Measurements from ENCODE around the gene RASD1. TPM values are rescaled to one million over a fixed set of nuclear protein-coding genes. Genes with fewer than 3 reads are reported as not detected.
"Not testable (repeated sequence)": the region's sequence is repeated elsewhere in the genome, so short reads cannot be mapped to it uniquely, and the experiment has no call there.

The RASD1 gene
- total RNA-seq, 1 experiment from 2014 or later, result 1.3 TPM

GRCh38 chr17:17469996-17470395 is 26.2 kb downstream of the RASD1 start:
- H3K9me3 ChIP-seq (replicated peaks), result no peaks in the 10 kb centered on the region
- DNase-seq (ENCODE audit: low read depth in 1 of 2, low spot score in 2 of 2), result no peak
- H3K36me3 ChIP-seq, result no peaks in the 10 kb centered on the region
- no peak overlapping the region for H3K27ac ChIP-seq
- no peak overlapping the region for H3K4me3 ChIP-seq
- 0 out of 2 replicates have a peak, but pooled peaks cover 4% of the 10 kb centered on the region for H3K27me3 ChIP-seq (replicated peaks)
- H3K4me1 ChIP-seq (replicated peaks), result no peaks in the 10 kb centered on the region

GRCh38 chr17:17469358-17469757 is 26.8 kb downstream of the RASD1 start:
- Histone ChIP-seq H3K9me3 (replicated peaks) (no peaks in the 10 kb centered on the region), H3K27ac (no peak overlapping the region), H3K4me1 (replicated peaks) (no peaks in the 10 kb centered on the region), H3K27me3 (replicated peaks) (0 out of 2 replicates have a peak, but pooled peaks cover 8% of the 10 kb centered on the region), H3K4me3 (no peak overlapping the region), H3K36me3 (no peaks in the 10 kb centered on the region)
- DNase-seq (ENCODE audit: low read depth in 1 of 2, low spot score in 2 of 2), result no peak

GRCh38 chr17:17468217-17469010 is 27.8 kb downstream of the RASD1 start:
- Histone ChIP-seq H3K27me3 (replicated peaks) (0 out of 2 replicates have a peak, but pooled peaks cover 8% of the 10 kb centered on the region), H3K36me3 (no peaks in the 10 kb centered on the region), H3K4me3 (no peak overlapping the region), H3K9me3 (replicated peaks) (no peaks in the 10 kb centered on the region), H3K4me1 (replicated peaks) (no peaks in the 10 kb centered on the region), H3K27ac (no peak overlapping the region)
- DNase-seq (ENCODE audit: low read depth in 1 of 2, low spot score in 2 of 2), result no peak

GRCh38 chr17:17467720-17468119 is 28.5 kb downstream of the RASD1 start:
- Histone ChIP-seq H3K27me3 (replicated peaks) (0 out of 2 replicates have a peak, but pooled peaks cover 8% of the 10 kb centered on the region), H3K9me3 (replicated peaks) (no peaks in the 10 kb centered on the region), H3K36me3 (no peaks in the 10 kb centered on the region), H3K4me3 (no peak overlapping the region), H3K27ac (no peak overlapping the region), H3K4me1 (replicated peaks) (no peaks in the 10 kb centered on the region)
- DNase-seq (ENCODE audit: low read depth in 1 of 2, low spot score in 2 of 2), result no peak

GRCh38 chr17:17467016-17467415 is 29.2 kb downstream of the RASD1 start:
- Histone ChIP-seq H3K9me3 (replicated peaks) (no peaks in the 10 kb centered on the region), H3K4me3 (no peak overlapping the region), H3K27me3 (replicated peaks) (0 out of 2 replicates have a peak, but pooled peaks cover 6% of the 10 kb centered on the region), H3K36me3 (no peaks in the 10 kb centered on the region), H3K27ac (no peak overlapping the region), H3K4me1 (replicated peaks) (no peaks in the 10 kb centered on the region)
- DNase-seq (ENCODE audit: low read depth in 1 of 2, low spot score in 2 of 2), result no peak

- Histone ChIP-seq H3K36me3 (no peaks in the 10 kb centered on the region), H3K27me3 (replicated peaks) (0 out of 2 replicates have a peak, but pooled peaks cover 4% of the 10 kb centered on the region), H3K4me1 (replicated peaks) (no peaks in the 10 kb centered on the region), H3K9me3 (replicated peaks) (no peaks in the 10 kb centered on the region), H3K27ac (no peak overlapping the region), H3K4me3 (no peak overlapping the region)
- no peak for DNase-seq (ENCODE audit: low read depth in 1 of 2, low spot score in 2 of 2)
Measured at GRCh38 chr17:17466511-17466910, 29.7 kb downstream of the RASD1 start.

- not testable (repeated sequence) for DNase-seq (ENCODE audit: low read depth in 1 of 2, low spot score in 2 of 2); H3K27me3 ChIP-seq (replicated peaks)
Measured at GRCh38 chr17:17465878-17466277, 30.3 kb downstream of the RASD1 start.

GRCh38 chr17:17463821-17464220 is 32.4 kb downstream of the RASD1 start:
- no peak overlapping the region for H3K4me3 ChIP-seq
- H3K4me1 ChIP-seq (replicated peaks), result no peaks in the 10 kb centered on the region
- no peak overlapping the region for H3K27ac ChIP-seq
- H3K9me3 ChIP-seq (replicated peaks), result no peaks in the 10 kb centered on the region
- H3K36me3 ChIP-seq, result no peaks in the 10 kb centered on the region
- no peak for DNase-seq (ENCODE audit: low read depth in 1 of 2, low spot score in 2 of 2)
- peaks cover 4% of the 10 kb centered on the region; the same call in 1 of the 2 replicates for H3K27me3 ChIP-seq (replicated peaks)

More at GRCh38 chr17:17465878-17466277, 30.3 kb downstream of the RASD1 start:
- H3K27ac ChIP-seq; H3K9me3 ChIP-seq (replicated peaks); H3K4me1 ChIP-seq (replicated peaks); H3K4me3 ChIP-seq; H3K36me3 ChIP-seq: not testable (repeated sequence)

GRCh38 chr17:17462048-17462824 is 34.0 kb downstream of the RASD1 start:
- Histone ChIP-seq H3K4me1 (replicated peaks) (no peaks in the 10 kb centered on the region), H3K9me3 (replicated peaks) (no peaks in the 10 kb centered on the region), H3K27me3 (replicated peaks) (peaks cover 4% of the 10 kb centered on the region; the same call in 1 of the 2 replicates), H3K27ac (no peak overlapping the region), H3K36me3 (no peaks in the 10 kb centered on the region), H3K4me3 (no peak overlapping the region)
- DNase-seq (ENCODE audit: low read depth in 1 of 2, low spot score in 2 of 2), result no peak

GRCh38 chr17:17460038-17460437 is 36.2 kb downstream of the RASD1 start:
- H3K27me3 ChIP-seq (replicated peaks), result peaks cover 4% of the 10 kb centered on the region; the same call in 1 of the 2 replicates
- DNase-seq (ENCODE audit: low read depth in 1 of 2, low spot score in 2 of 2), result no peak
- no peaks in the 10 kb centered on the region for H3K36me3 ChIP-seq
- peaks cover 3% of the 10 kb centered on the region; the same call in 1 of the 2 replicates for H3K4me1 ChIP-seq (replicated peaks)
- H3K4me3 ChIP-seq, result no peak overlapping the region
- H3K9me3 ChIP-seq (replicated peaks), result no peaks in the 10 kb centered on the region
- H3K27ac ChIP-seq, result no peak overlapping the region

- no peak for DNase-seq (ENCODE audit: low read depth in 1 of 2, low spot score in 2 of 2)
- H3K27me3 ChIP-seq (replicated peaks), result no peaks in the 10 kb centered on the region; the same call in 1 of the 2 replicates
- no peaks in the 10 kb centered on the region for H3K9me3 ChIP-seq (replicated peaks)
- no peak overlapping the region for H3K27ac ChIP-seq
- H3K36me3 ChIP-seq, result no peaks in the 10 kb centered on the region
- no peak overlapping the region for H3K4me3 ChIP-seq
- peaks cover 3% of the 10 kb centered on the region; the same call in 1 of the 2 replicates for H3K4me1 ChIP-seq (replicated peaks)
Measured at GRCh38 chr17:17457680-17458079, 38.5 kb downstream of the RASD1 start.

- DNase-seq (ENCODE audit: low read depth in 1 of 2, low spot score in 2 of 2), result no peak
- Histone ChIP-seq H3K36me3 (no peaks in the 10 kb centered on the region), H3K4me3 (no peak overlapping the region), H3K9me3 (replicated peaks) (no peaks in the 10 kb centered on the region), H3K27ac (no peak overlapping the region), H3K4me1 (replicated peaks) (peaks cover 3% of the 10 kb centered on the region; the same call in 1 of the 2 replicates), H3K27me3 (replicated peaks) (no peaks in the 10 kb centered on the region; the same call in 1 of the 2 replicates)
Measured at GRCh38 chr17:17456251-17456650, 39.9 kb downstream of the RASD1 start.

- Histone ChIP-seq H3K9me3 (replicated peaks) (no peaks in the 10 kb centered on the region), H3K4me1 (replicated peaks) (peaks cover 3% of the 10 kb centered on the region; the same call in 1 of the 2 replicates), H3K4me3 (no peak overlapping the region), H3K36me3 (no peaks in the 10 kb centered on the region), H3K27ac (no peak overlapping the region), H3K27me3 (replicated peaks) (no peaks in the 10 kb centered on the region)
- DNase-seq (ENCODE audit: low read depth in 1 of 2, low spot score in 2 of 2), result no peak
Measured at GRCh38 chr17:17455173-17455572, 41.0 kb downstream of the RASD1 start.

GRCh38 chr17:17454700-17455099 is 41.5 kb downstream of the RASD1 start:
- not testable (repeated sequence) for H3K36me3 ChIP-seq; H3K9me3 ChIP-seq (replicated peaks); H3K27ac ChIP-seq; H3K4me1 ChIP-seq (replicated peaks); H3K27me3 ChIP-seq (replicated peaks); H3K4me3 ChIP-seq; DNase-seq (ENCODE audit: low read depth in 1 of 2, low spot score in 2 of 2)
